Caco-2 (cell line): Measurements from ENCODE around the gene TSHZ2. TPM values are rescaled to one million over a fixed set of nuclear protein-coding genes. Genes with fewer than 3 reads are reported as not detected.

Experiments used
- BruUV-seq: library from RNA; stranded (reverse); fragments of 400-500 nt; replicated peaks from 2 replicates; lab custom pipeline; 2021; lab: Mats Ljungman, UMichigan
- CTCF ChIA-PET: fragments of 300-600 bp; sonication (Branson Sonifier 250); formaldehyde crosslinking; loops from one replicate; lab custom pipeline; 2022; ENCODE audit warnings: antibody characterized with exemption; lab: Charles Lee
- POLR2A ChIA-PET: fragments of 300-600 bp; sonication (Branson Sonifier 250); formaldehyde crosslinking; loops from one replicate; lab custom pipeline; 2022; ENCODE audit warnings: antibody characterized with exemption; lab: Charles Lee
- DNase-seq, 2 experiments: peaks; one replicate each; pipeline versions ENCODE4 v3.0.0 to v3.0.0-alpha.2; 2020 to 2022
- H3K27me3 ChIP-seq: replicated peaks from 2 replicates; pipeline ENCODE4 v1.6.0; 2011; ENCODE audit warnings: low read length; ENCODE audit not compliant: control insufficient read depth, insufficient read depth
- H3K36me3 ChIP-seq: 2 replicates; pipeline ENCODE4 v1.5.1; 2011; ENCODE audit warnings: low read length; ENCODE audit not compliant: control insufficient read depth, insufficient read depth
- H3K4me1 ChIP-seq: fragments of 250-450 bp; sonication (Bioruptor Pico); 2 replicates; pipeline ENCODE4 v1.5.1; 2020; ENCODE audit warnings: mild to moderate bottlenecking
- H3K4me3 ChIP-seq: 2 replicates; pipeline ENCODE4 v1.5.1; 2011; ENCODE audit warnings: low read depth, mild to moderate bottlenecking, control low read depth, low read length
- H3K9me3 ChIP-seq: fragments of 250-450 bp; sonication (Bioruptor Pico); 2 replicates; pipeline ENCODE4 v1.5.1; 2020; ENCODE audit warnings: mild to moderate bottlenecking, moderate library complexity
- H3K27ac Mint-ChIP-seq: one replicate; pipeline ENCODE4 v1.8.0; 2022; ENCODE audit warnings: mixed read lengths; ENCODE audit not compliant: unreplicated experiment
- H3K27me3 Mint-ChIP-seq: one replicate; pipeline ENCODE4 v1.8.0; 2022; ENCODE audit warnings: mixed read lengths; ENCODE audit not compliant: insufficient read depth, unreplicated experiment
- H3K36me3 Mint-ChIP-seq: one replicate; pipeline ENCODE4 v1.8.0; 2022; ENCODE audit warnings: mild to moderate bottlenecking, mixed read lengths; ENCODE audit not compliant: insufficient read depth, unreplicated experiment
- H3K4me1 Mint-ChIP-seq: one replicate; pipeline ENCODE4 v1.8.0; 2022; ENCODE audit warnings: low read depth, mixed read lengths; ENCODE audit not compliant: unreplicated experiment
- H3K4me3 Mint-ChIP-seq: one replicate; pipeline ENCODE4 v1.8.0; 2022; ENCODE audit warnings: mild to moderate bottlenecking, moderate library complexity, mixed read lengths; ENCODE audit not compliant: unreplicated experiment
- H3K9me3 Mint-ChIP-seq: one replicate; pipeline ENCODE4 v1.8.0; 2022; ENCODE audit warnings: mixed read lengths; ENCODE audit not compliant: unreplicated experiment
- CTCF ChIP-seq, 2 experiments: fragments of 200-600 bp in 1 of 2; IDR thresholded peaks; 1 replicate in 1 of 2; 2 replicates in 1 of 2; pipeline versions ENCODE4 v1.5.1 to v1.8.0; 2011 to 2022; ENCODE audit warnings: antibody characterized with exemption in 1 of 2, control low read depth in 1 of 2, inconsistent platforms in 1 of 2, low read depth in 1 of 2, low read length in 1 of 2, mild to moderate bottlenecking in 1 of 2, moderate library complexity in 1 of 2; ENCODE audit not compliant: insufficient read depth in 1 of 2, severe bottlenecking in 1 of 2, unreplicated experiment in 1 of 2
- intact Hi-C: fragments of 100-400 bp; cut with micrococcal nuclease; formaldehyde crosslinking; loops from one replicate; pipeline ENCODE4 v1.10.0; 2022; ENCODE audit not compliant: unreplicated experiment
- total RNA-seq: library from RNA; stranded (reverse); gene quantifications from 2 replicates; pipeline ENCODE4 v1.2.3, GENCODE V29; 2022

TSHZ2 gene
- total RNA-seq, 1 experiment from 2014 or later = 0.07 TPM

- ChIA-PET CTCF (no interaction called here), POLR2A (no interaction called here)
These were observed 266.0 kb downstream of the TSHZ2 start for GRCh38 chr20:53238121-53238660.

GRCh38 chr20:53243152-53243551 lies 271.0 kb downstream of the TSHZ2 start:
- Mint-ChIP-seq H3K27me3 (peaks cover 14% of the 10 kb centered on the region), H3K4me3 (no peak overlapping the region), H3K4me1 (no peaks in the 10 kb centered on the region), H3K27ac (no peak overlapping the region), H3K9me3 (no peaks in the 10 kb centered on the region), H3K36me3 (no peaks in the 10 kb centered on the region)
- no peak for TF ChIP-seq CTCF (IDR thresholded peaks at IDR 0.05; ENCODE audit: insufficient read depth in 1 of 2, low read depth in 1 of 2, low read length in 1 of 2, severe bottlenecking in 1 of 2, unreplicated experiment in 1 of 2)
- Histone ChIP-seq H3K36me3 (no peaks in the 10 kb centered on the region), H3K4me3 (no peak overlapping the region), H3K9me3 (no peaks in the 10 kb centered on the region), H3K4me1 (no peaks in the 10 kb centered on the region), H3K27me3 (no peaks in the 10 kb centered on the region)
- ChIA-PET CTCF (no interaction called here), POLR2A (no interaction called here)
- intact Hi-C loops = no loop called here
- BruUV-seq = no TSS peak
- no peak for DNase-seq

More at GRCh38 chr20:53238121-53238660, 266.0 kb downstream of the TSHZ2 start:
- peaks cover 11% of the 10 kb centered on the region for H3K9me3 Mint-ChIP-seq
- BruUV-seq = no TSS peak
- Histone ChIP-seq H3K4me1 (no peaks in the 10 kb centered on the region), H3K27me3 (no peaks in the 10 kb centered on the region), H3K9me3 (no peaks in the 10 kb centered on the region; the same call in 1 of the 2 replicates), H3K4me3 (no peak overlapping the region), H3K36me3 (no peaks in the 10 kb centered on the region)
- DNase-seq = no peak
- H3K27me3 Mint-ChIP-seq = peaks cover 9% of the 10 kb centered on the region
- peaks cover 7% of the 10 kb centered on the region for H3K4me1 Mint-ChIP-seq
- no peak for TF ChIP-seq CTCF (IDR thresholded peaks at IDR 0.05; ENCODE audit: insufficient read depth in 1 of 2, low read depth in 1 of 2, low read length in 1 of 2, severe bottlenecking in 1 of 2, unreplicated experiment in 1 of 2)
- intact Hi-C loops = no loop called here
- H3K27ac Mint-ChIP-seq = no peak overlapping the region
- H3K4me3 Mint-ChIP-seq = no peak overlapping the region
- H3K36me3 Mint-ChIP-seq = no peaks in the 10 kb centered on the region

- no peaks in the 10 kb centered on the region for H3K4me1 ChIP-seq
- no peaks in the 10 kb centered on the region for H3K9me3 ChIP-seq
- peaks cover 14% of the 10 kb centered on the region for H3K27me3 Mint-ChIP-seq
- H3K4me1 Mint-ChIP-seq = no peaks in the 10 kb centered on the region
- H3K27ac Mint-ChIP-seq = no peak overlapping the region
- intact Hi-C loops = no loop called here
- no peak overlapping the region for H3K4me3 ChIP-seq
- H3K9me3 Mint-ChIP-seq = no peaks in the 10 kb centered on the region
- no peak overlapping the region for H3K4me3 Mint-ChIP-seq
- CTCF ChIA-PET = no interaction called here
- H3K36me3 Mint-ChIP-seq = no peaks in the 10 kb centered on the region
- no peak for DNase-seq
- no peak for TF ChIP-seq CTCF (IDR thresholded peaks at IDR 0.05; ENCODE audit: insufficient read depth in 1 of 2, low read depth in 1 of 2, low read length in 1 of 2, severe bottlenecking in 1 of 2, unreplicated experiment in 1 of 2)
- POLR2A ChIA-PET = no interaction called here
- BruUV-seq = no TSS peak
- no peaks in the 10 kb centered on the region for H3K36me3 ChIP-seq
- H3K27me3 ChIP-seq = no peaks in the 10 kb centered on the region
These were observed 272.6 kb downstream of the TSHZ2 start for GRCh38 chr20:53244711-53245110.
